A549 (cell line): Measurements from ENCODE around the gene PACS2. TPM values are rescaled to one million over a fixed set of nuclear protein-coding genes. Genes with fewer than 3 reads are reported as not detected.

ENCODE experiments used
- ATAC-seq, 2 experiments: fragments of 200-7000 bp in 1 of 2; fragments of >200 bp in 1 of 2; cut with Nextera tagmentation in 1 of 2; cut with Tn5 transposase in 1 of 2; 3 replicates each; pipeline versions ENCODE4 v1.8.0 to v1.9.1; 2018 to 2020; ENCODE audit warnings: mild to moderate bottlenecking in 1 of 2, moderate library complexity in 1 of 2
- CTCF ChIA-PET: fragments of 300-600 bp; sonication (Branson Sonifier 250); formaldehyde crosslinking; extraction: SDS; loops from one replicate; lab custom pipeline; 2021; ENCODE audit warnings: antibody characterized with exemption, inconsistent platforms; lab: Yijun Ruan, JAX
- POLR2A ChIA-PET: fragments of 350-600 bp; formaldehyde crosslinking; extraction: SDS; loops from one replicate; lab custom pipeline; 2021; ENCODE audit warnings: antibody characterized with exemption, inconsistent platforms; lab: Yijun Ruan, JAX
- DNase-seq, 2 experiments: peaks; one replicate each; pipeline versions ENCODE4 v3.0.0 to v3.0.0-alpha.2; 2011 to 2016; ENCODE audit warnings: low read depth in 1 of 2, low spot score in 1 of 2
- FAIRE-seq: peaks from 2 replicates; lab custom pipeline; 2011; peaks lifted over from hg19 to GRCh38; lab: Jason Lieb, UNC
- H3K27ac ChIP-seq, 2 experiments: fragments of >200 bp; sonication (Bioruptor Twin); formaldehyde crosslinking; 3 replicates each; pipeline ENCODE4 v1.5.1; 2016 to 2017
- H3K4me1 ChIP-seq: fragments of >200 bp; sonication (Bioruptor Twin); formaldehyde crosslinking; 3 replicates; pipeline ENCODE4 v1.6.1; 2016
- H3K4me2 ChIP-seq: fragments of >200 bp; sonication (Bioruptor Twin); formaldehyde crosslinking; 3 replicates; pipeline ENCODE4 v1.6.1; 2016
- H3K4me3 ChIP-seq: fragments of >200 bp; sonication (Bioruptor Twin); formaldehyde crosslinking; 3 replicates; pipeline ENCODE4 v1.5.1; 2016
- H3K9me3 ChIP-seq: fragments of >200 bp; sonication (Bioruptor Twin); formaldehyde crosslinking; 3 replicates; pipeline ENCODE4 v1.6.1; 2016
- BCL3 ChIP-seq: fragments of >200 bp; sonication (Bioruptor Twin); formaldehyde crosslinking; IDR thresholded peaks from 3 replicates; pipeline ENCODE4 v1.6.1; 2016
- CBX2 ChIP-seq: fragments of 200-600 bp; sonication (generic); IDR thresholded peaks from 2 replicates; pipeline ENCODE4 v1.6.1; 2016; ENCODE audit warnings: low read depth, mild to moderate bottlenecking, borderline replicate concordance
- CEBPB ChIP-seq, 2 experiments: fragments of >200 bp in 1 of 2; sonication (Bioruptor Twin) in 1 of 2; formaldehyde crosslinking in 1 of 2; IDR thresholded peaks; 2 replicates each; pipeline ENCODE4 v1.6.1; 2012 to 2016
- E2F6 ChIP-seq: IDR thresholded peaks from 2 replicates; pipeline ENCODE4 v1.6.1; 2012; ENCODE audit warnings: low read depth, borderline replicate concordance
- FOSB ChIP-seq: fragments of 250-450 bp; sonication (Bioruptor Pico); IDR thresholded peaks from 2 replicates; pipeline ENCODE4 v1.5.0; 2020; ENCODE audit warnings: mild to moderate bottlenecking, moderate library complexity
- FOSL2 ChIP-seq, 2 experiments: fragments of 450-650 bp in 1 of 2; fragments of >200 bp in 1 of 2; sonication (Bioruptor Twin) in 1 of 2; formaldehyde crosslinking; IDR thresholded peaks; 2 replicates each; pipeline versions ENCODE4 v1.5.0 to v1.6.1; 2016 to 2020; ENCODE audit warnings: mild to moderate bottlenecking in 1 of 2, moderate library complexity in 1 of 2
- GATA3 ChIP-seq: IDR thresholded peaks from 2 replicates; pipeline ENCODE4 v1.6.1; 2012; ENCODE audit warnings: borderline replicate concordance
- HDAC2 ChIP-seq: fragments of 200-600 bp; sonication (generic); IDR thresholded peaks from 2 replicates; pipeline ENCODE4 v1.6.1; 2016
- HES2 ChIP-seq: fragments of >200 bp; sonication (Bioruptor Twin); formaldehyde crosslinking; IDR thresholded peaks from 2 replicates; pipeline ENCODE4 v1.6.1; 2016
- HEYL ChIP-seq: fragments of 250-450 bp; sonication (Bioruptor Pico); IDR thresholded peaks from 2 replicates; pipeline ENCODE4 v1.8.0; 2021; ENCODE audit warnings: mild to moderate bottlenecking, moderate library complexity
- HOXA7 ChIP-seq: fragments of 250-450 bp; sonication (Bioruptor Pico); IDR thresholded peaks from 2 replicates; pipeline ENCODE4 v1.5.0; 2020; ENCODE audit warnings: mild to moderate bottlenecking, moderate library complexity
- HOXB13 ChIP-seq: fragments of 250-450 bp; sonication (Bioruptor Pico); IDR thresholded peaks from 2 replicates; pipeline ENCODE4 v1.5.0; 2020; ENCODE audit warnings: low read depth, mild to moderate bottlenecking, moderate library complexity
- JUN ChIP-seq, 2 experiments: fragments of >200 bp; sonication (Bioruptor Twin); formaldehyde crosslinking; IDR thresholded peaks; 2 replicates in 1 of 2; 3 replicates in 1 of 2; pipeline ENCODE4 v1.6.1; 2016 to 2017
- JUNB ChIP-seq: fragments of >200 bp; sonication (Bioruptor Twin); formaldehyde crosslinking; IDR thresholded peaks from 2 replicates; pipeline ENCODE4 v1.6.1; 2016
- KDM1A ChIP-seq: fragments of 200-600 bp; sonication (generic); IDR thresholded peaks from 2 replicates; pipeline ENCODE4 v1.6.1; 2016; ENCODE audit warnings: low read depth, mild to moderate bottlenecking
- MAZ ChIP-seq: fragments of 150-350 bp; IDR thresholded peaks from 2 replicates; pipeline ENCODE4 v1.6.1; 2014; ENCODE audit warnings: antibody characterized with exemption, low read depth, low read length, borderline replicate concordance
- POLR2AphosphoS2 ChIP-seq: conservative IDR thresholded peaks from 2 replicates; pipeline ENCODE4 v1.6.1; 2012; ENCODE audit warnings: low read length, improper control_type of control experiment, inconsistent platforms
- RARB ChIP-seq: fragments of 250-450 bp; sonication (Bioruptor Pico); IDR thresholded peaks from 2 replicates; pipeline ENCODE4 v1.8.0; 2021; ENCODE audit warnings: mild to moderate bottlenecking, moderate library complexity
- ZFP36 ChIP-seq: fragments of 450-650 bp; IDR thresholded peaks from 2 replicates; pipeline ENCODE4 v1.6.1; 2014; ENCODE audit warnings: borderline replicate concordance; ENCODE audit not compliant: partially characterized antibody
- ZSCAN20 ChIP-seq: fragments of 250-450 bp; sonication (Bioruptor Pico); IDR thresholded peaks from 2 replicates; pipeline ENCODE4 v1.8.0; 2022; ENCODE audit warnings: mild to moderate bottlenecking, moderate library complexity
- WGBS: methylation state at CpG from one replicate; pipeline ENCODE4 v1.1.6; 2017; ENCODE audit errors: missing lambda C conversion rate; 5-methylcytosine and 5-hydroxymethylcytosine counted together
- polyA plus RNA-seq, 4 experiments: library from polyadenylated mRNA; depleted of rRNA in 3 of 4; stranded (reverse); fragments of >200 nt; fragmentation: RNase III in 1 of 4; extraction: RNeasy Plus Mini Kit Qiagen cat#74134 plus additional on column Dnase treatment in 1 of 4; gene quantifications; 2 replicates in 3 of 4; 3 replicates in 1 of 4; pipeline ENCODE4 v1.2.3, GENCODE V29; 2011 to 2017

The PACS2 gene
- polyA plus RNA-seq, 2 of the 4 experiments (the other 2 are of a cell fraction): 11.9 to 24.5 TPM

DNA sequence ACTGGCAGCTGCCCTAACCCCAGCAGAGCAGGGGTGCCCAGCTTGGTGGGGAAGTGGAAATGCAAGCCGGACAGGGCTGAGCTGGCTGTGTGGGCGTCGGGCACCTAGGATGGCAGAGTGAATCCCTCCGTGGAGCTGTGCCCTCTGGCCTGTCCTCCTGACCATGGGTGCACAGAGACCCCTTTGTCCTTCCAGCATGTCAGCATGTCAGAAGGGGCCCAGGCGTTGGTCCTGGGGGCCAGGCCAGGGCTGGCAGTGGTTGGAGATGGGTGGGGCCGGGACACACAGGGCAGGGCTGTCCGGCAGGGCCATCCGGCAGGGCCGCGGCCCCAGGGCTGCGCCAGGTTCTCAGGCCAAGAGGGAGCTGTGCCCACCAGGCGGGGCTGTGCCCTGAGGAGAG, 75.0 kb downstream of the PACS2 start:
- no peak for FAIRE-seq
- H3K4me2 ChIP-seq: no peak overlapping the region
- CTCF ChIA-PET: interaction anchor here (0.9 to 4.1 kb wide), 5 partner anchors 8 to 38 kb away, joined by 3 to 21 read pairs (median 3); partner anchors contain the start of gene TEX22
- no peak for TF ChIP-seq ZFP36
- TF ChIP-seq HES2: no peak
- no peak for TF ChIP-seq POLR2AphosphoS2
- TF ChIP-seq GATA3: no peak
- no peak for TF ChIP-seq FOSB (CRISPR knock-in tag)
- TF ChIP-seq JUN (IDR thresholded peaks at IDR 0.05): no peak
- TF ChIP-seq CBX2: no peak
- no peak for TF ChIP-seq ZSCAN20 (CRISPR knock-in tag)
- H3K27ac ChIP-seq: no peak overlapping the region
- H3K4me1 ChIP-seq: no peaks in the 10 kb centered on the region
- no peak overlapping the region for H3K4me3 ChIP-seq
- DNase-seq: no peak
- WGBS: 100% methylated on average over 1 of the region's 12 CpGs
- peak in 1 of 2 experiments; percentile 13; a peak in 1 of 6 replicates for ATAC-seq
- POLR2A ChIA-PET: no interaction called here
- no peaks in the 10 kb centered on the region for H3K9me3 ChIP-seq

GRCh38 chr14:105389976-105390848, 75.7 kb downstream of the PACS2 start:
- no peaks in the 10 kb centered on the region for H3K9me3 ChIP-seq
- TF ChIP-seq CEBPB (IDR thresholded peaks at IDR 0.05) (no peak), FOSL2 (IDR thresholded peaks at IDR 0.05) (no peak), FOSL2 (CRISPR knock-in tag; IDR thresholded peaks at IDR 0.05) (no peak), CBX2 (no peak), KDM1A (no peak), HOXB13 (CRISPR knock-in tag) (no peak), JUNB (no peak), ZSCAN20 (CRISPR knock-in tag) (no peak), MAZ (no peak), GATA3 (no peak), HDAC2 (no peak), BCL3 (no peak), E2F6 (no peak), HOXA7 (no peak), JUN (IDR thresholded peaks at IDR 0.05) (no peak), HEYL (no peak), ZFP36 (no peak)
- H3K4me3 ChIP-seq: no peak overlapping the region
- no peak overlapping the region for H3K27ac ChIP-seq
- POLR2A ChIA-PET: no interaction called here
- DNase-seq (no peak), ATAC-seq (no peak), FAIRE-seq (no peak)
- CTCF ChIA-PET: interaction anchor here (0.9 to 4.1 kb wide), 5 partner anchors 7 to 50 kb away, joined by 3 to 21 read pairs (median 4); partner anchors contain the start of gene TEX22
- H3K4me1 ChIP-seq: no peaks in the 10 kb centered on the region
- H3K4me2 ChIP-seq: no peak overlapping the region
- 91% methylated on average over 27 of the region's 27 CpGs for WGBS

- POLR2A ChIA-PET: no interaction called here
- DNase-seq (no peak), ATAC-seq (no peak), FAIRE-seq (no peak)
- H3K4me1 ChIP-seq: no peaks in the 10 kb centered on the region
- CTCF ChIA-PET: interaction anchor here (1.2 to 4.1 kb wide), 2 partner anchors 20 to 49 kb away, joined by 4 to 21 read pairs; no protein-coding TSS in a partner anchor
- no peak for TF ChIP-seq MAZ
- TF ChIP-seq RARB (CRISPR knock-in tag): no peak
- no peaks in the 10 kb centered on the region for H3K9me3 ChIP-seq
- no peak overlapping the region for H3K4me3 ChIP-seq
- 83% methylated on average over 18 of the region's 24 CpGs for WGBS
- no peak overlapping the region for H3K4me2 ChIP-seq
- no peak overlapping the region for H3K27ac ChIP-seq
These were observed 76.4 kb downstream of the PACS2 start for GRCh38 chr14:105390849-105391500.
